ENCODE measurements around the gene TMCC1.
A peak's percentile ranks its signal among the peaks of the same experiment; 100 is the strongest.
"Not testable (repeated sequence)": the region's sequence is repeated elsewhere in the genome, so short reads cannot be mapped to it uniquely, and the experiment has no call there.

TMCC1 gene

DNA sequence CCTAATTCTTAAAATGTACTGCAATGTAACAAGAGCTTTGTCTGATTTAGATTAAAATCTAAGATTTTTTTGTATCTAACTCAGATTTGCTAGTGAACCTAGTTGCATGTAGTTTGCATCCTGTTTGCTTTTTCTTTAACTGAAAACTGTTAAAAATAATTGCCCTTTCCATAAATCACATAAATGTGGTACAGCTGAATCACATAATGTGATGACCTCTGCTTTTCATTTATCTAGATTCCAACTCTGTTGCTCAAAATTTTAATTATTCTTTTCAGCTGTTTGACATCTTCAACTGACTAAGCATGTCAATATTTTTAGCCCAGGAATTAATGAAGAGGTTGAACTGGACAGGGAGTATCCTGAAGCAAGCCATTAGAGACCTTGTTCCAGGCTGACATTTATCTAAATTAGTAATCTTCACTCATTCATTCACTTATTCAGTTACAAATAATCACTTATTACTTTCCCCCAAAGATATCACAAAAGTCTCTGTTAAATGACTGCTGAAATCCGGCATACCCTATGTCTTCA lies 185.1 kb downstream of the TMCC1 start:
- peak; percentile 31 for DNase-seq

DNA sequence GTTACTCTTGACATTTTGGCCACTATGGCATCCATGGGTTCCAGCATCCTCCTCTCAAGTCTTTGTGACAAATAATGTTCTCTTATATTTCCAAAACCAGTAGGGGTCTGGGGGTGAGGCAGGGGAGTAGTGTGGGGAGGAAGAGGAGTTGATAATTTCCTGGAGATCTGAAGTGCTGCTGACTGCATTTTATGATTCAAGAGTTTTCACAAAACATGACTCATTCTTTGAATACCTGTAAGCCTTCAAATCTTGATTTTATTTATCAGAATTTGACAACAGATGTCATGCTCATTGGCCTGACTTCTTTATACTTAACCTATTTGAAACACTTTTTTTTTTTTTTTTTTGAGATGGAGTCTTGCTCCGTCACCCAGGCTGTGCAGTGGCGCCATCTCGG lies 188.2 kb downstream of the TMCC1 start:
- DNase-seq, result no peak

DNA sequence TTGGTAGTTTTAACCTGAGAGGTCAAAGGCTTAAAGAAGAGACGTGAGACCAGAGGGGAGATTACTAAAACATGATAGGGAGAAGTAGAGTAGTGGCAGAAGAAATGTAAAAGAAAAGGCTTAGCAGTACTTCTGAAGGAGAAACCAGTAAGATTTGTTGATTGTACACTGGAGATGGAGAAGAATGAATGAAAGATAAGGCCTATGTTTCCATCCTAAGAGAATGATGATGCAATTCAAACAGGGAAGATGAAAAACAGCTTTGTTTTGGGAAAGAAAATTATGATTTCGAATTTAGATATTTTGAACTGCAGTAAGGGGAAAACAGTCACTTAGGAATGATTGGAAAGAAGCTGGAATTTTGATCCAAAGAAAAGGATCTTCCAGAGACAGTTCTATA lies 189.6 kb downstream of the TMCC1 start:
- no peak for DNase-seq

DNA sequence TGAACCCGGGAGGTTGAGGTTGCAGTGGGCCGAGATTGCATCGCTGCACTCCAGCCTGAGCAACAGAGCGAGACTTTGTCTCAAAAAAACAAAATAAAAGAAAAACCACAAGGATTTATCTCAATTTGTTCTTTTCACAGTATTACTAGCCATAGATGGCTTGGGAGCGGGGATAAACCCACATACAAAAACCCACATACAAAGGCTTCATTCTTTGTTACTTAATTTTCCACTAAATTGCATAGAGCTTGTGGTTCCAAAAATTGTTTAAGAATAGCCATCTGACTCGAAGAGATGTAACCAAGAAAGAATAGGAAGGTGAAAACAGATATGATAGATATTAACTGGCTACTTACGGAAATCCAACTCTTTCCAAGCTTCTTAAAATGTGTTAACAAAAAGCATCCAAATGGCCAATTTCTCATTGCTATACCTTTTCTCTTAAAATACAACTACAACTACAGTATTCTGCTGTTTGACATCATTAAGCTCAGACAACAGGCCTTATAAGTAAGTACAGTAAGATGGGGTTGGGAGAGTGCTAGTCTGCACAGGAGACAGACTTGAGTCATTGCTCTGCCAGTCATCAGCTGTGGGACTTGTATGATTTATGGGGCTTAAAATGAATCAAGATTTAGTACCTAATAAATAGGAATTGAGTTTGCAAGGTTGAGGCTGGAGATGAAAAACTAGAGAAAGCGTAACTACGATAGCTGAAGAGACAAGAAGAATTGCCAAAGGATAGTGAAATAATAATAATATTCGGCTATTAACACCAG lies 190.4 kb downstream of the TMCC1 start:
- DNase-seq, result peak; percentile 51

DNA sequence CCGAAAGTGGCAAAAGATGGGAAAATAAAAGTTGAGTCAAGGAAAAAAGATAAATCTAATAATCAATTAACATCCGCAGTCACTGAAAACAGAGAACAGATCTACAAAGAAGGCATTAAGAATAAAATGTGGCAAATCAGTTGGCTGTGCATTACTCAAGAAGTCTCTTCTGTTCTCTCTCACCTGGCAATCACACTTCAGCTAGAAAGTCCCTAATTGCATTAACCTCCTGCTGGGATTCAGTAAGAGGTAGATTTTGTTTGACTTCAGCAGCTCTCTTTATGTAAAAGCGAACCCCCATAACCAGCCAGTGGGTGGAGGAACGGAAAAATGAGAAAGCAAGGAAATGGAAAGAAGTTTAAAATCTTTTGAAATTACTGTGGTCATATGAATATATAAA lies 192.3 kb downstream of the TMCC1 start:
- DNase-seq, result no peak

DNA sequence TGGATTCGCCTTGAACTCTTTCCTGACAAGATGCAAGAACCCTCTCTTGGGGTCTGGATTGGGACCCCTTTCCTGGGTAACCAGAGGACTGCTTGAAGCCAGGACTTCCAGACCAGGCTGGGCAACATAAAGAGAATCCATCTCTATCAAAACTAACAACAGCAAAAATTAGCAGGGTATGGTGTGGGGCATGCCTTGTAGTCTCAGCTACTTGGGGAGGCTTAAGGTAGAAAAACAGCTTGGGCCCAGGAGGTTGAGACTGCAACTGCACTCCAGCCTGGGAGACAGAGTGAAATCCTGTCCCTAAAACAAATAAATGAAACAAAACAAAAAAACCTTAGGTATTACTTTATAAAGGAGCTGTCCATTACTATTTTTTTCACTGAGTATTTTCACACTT lies 193.9 kb downstream of the TMCC1 start:
- DNase-seq, result no peak

DNA sequence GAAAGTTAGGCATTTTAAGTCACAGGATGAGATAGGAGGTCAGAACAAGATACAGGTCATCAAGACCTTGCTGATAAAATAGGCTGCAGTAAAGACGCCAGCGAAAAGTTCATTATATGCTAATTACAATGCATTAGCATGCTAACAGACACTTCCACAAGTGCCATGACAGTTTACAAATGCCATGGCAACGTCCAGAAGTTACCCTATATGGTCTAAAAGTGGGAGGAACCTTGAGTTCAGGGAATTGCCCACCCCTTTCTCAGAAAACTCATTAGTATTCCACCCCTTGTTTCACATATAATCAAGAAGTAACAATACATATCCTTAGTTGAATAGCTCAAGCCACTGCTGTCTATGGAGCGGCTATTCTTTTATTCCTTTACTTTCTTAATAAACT lies 194.3 kb downstream of the TMCC1 start:
- no peak for DNase-seq

DNA sequence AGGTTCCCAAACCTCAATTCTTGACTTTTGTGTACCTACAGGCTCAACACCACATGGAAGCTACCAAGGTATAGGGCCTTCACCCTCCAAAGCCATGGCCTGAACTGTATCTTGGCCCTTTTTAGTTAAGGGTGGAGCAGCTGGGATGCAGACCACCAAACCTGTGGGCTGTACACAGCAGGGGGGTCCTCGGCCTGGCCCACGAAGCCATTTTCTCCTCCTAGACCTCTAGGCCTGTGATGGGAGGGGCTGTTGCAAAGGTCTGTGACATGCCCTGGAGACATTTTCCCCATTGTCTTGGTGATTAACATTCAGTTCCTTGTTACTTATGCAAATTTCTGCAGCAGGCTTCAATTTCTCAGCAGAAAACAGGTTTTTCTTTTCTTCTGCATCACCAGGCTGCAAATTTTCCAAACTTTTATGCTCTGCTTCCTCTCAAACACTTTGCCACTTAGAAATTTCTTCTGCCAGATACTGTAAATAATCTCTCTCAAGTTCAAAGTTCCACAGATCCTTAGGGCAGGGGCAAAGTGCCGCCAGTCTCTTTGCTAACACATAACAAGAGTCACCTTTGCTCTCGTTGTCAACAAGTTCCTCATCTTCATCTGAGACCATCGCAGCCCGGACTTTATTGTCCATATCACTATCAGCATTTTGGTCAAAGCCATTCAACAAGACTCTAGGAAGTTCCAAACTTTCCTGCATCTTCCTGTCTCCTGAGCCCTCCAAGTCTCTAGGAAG lies 196.1 kb downstream of the TMCC1 start:
- DNase-seq, result no peak

DNA sequence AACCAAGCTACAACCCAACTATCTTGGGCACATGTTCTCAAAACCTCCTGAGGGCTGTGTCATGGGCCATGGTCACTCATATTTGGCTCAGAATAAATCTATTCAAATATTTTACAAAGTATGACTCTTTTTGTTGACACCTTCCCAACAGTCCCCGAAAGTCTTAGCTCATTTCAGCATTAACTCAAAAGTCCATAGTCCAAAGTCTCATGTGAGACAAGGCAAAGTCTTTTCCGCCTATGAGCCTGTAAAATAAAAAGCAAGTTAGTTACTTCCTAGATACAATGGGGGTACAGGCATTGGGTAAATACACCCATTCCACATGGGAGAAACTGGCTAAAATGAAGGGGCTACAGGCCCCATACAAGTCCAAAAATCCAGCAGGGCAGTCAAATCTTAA lies 197.1 kb downstream of the TMCC1 start:
- not testable (repeated sequence) for DNase-seq

DNA sequence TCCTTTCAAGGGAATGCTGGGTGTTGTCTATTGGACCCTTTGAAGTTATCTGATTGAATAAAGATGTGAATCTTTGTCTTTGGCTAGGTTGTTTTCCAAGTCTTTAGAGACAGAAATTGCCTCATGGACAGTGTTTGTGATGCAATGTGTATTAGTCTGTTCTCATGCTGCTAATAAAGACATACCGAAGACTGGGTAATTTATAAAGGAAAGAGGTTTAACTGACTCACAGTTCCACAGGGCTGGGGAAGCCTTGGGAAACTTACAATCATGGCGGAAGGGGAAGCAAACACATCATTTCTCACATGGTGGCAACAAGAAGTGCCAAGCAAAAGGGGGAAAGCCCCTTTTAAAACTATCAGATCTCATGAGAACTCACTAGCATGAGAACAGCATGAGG lies 198.3 kb downstream of the TMCC1 start:
- DNase-seq, result peak; percentile 11

DNA sequence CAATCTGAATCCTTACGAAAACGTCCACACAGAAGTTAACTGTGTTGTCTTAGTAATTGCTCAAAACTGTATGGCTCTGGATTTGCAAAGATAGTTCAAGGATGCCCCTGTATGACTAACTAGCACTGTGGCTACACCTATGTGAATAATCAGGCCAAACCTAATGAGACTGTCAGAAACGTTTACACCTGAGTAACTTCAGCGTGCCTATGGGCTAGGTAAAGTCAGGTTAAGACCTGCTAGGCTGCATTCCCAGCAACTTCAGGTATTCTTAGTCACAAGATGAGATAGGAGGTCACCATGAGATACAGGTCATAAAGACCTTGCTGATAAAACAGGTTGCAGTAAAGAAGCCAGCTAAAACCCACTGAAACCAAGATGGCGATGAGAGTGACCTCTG lies 199.3 kb downstream of the TMCC1 start:
- DNase-seq, result no peak

DNA sequence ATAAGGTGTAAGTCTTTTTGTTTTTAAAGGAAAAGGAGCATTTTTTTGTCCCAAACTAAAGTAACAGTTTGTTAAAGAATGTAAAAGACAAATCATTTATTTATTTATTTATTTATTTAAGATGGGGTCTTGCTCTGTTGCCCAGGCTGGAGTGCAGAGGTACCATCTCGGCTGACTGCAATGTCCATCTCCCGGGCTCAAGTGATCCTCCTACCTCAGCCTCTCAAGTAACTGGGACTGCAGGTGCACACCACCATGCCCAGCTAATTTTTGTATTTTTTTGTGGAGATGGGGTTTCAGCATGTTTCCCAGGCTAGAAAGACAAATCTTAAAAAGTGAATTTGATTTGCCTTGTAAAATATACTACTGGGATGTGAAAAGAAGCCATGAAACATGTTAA lies 200.8 kb downstream of the TMCC1 start:
- DNase-seq, result no peak

DNA sequence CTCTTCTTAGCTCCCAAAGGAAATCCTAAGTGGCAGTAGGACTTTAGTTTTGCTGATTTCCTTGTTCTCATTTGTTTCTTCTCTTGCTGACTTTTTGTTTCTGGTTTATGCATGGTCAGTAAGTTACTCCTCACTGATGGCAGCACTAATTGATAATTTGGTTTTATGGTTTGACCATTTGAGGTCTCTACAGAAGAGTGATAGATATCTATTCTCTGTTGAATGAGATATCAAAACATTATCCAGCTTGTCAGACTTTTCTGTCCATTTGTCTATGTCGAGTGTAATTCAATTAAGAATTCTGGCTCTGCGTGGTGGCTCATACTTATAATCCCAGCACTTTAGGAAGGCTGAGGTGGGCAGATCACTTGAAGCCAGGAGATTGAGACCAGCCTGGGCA lies 202.5 kb downstream of the TMCC1 start:
- no peak for DNase-seq

DNA sequence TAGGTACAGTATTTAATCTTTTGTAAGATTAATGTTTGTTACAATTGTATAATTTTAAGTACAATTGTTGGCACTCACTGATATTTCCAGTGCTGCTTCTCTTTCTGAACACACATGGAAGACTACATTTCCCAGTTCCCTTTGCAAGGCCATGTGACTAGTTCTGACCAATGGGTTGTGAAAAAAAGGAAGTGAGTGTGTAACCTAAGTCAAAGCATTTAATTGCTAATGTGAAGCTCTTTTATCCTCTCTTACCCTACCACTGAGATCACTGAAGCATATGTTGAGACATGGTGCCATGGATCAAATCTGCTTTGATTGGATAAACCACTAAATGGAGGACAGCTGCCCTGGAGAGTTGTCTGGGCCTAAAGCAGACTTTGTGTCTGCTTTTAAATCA lies 203.1 kb downstream of the TMCC1 start:
- peak; percentile 67 for DNase-seq

DNA sequence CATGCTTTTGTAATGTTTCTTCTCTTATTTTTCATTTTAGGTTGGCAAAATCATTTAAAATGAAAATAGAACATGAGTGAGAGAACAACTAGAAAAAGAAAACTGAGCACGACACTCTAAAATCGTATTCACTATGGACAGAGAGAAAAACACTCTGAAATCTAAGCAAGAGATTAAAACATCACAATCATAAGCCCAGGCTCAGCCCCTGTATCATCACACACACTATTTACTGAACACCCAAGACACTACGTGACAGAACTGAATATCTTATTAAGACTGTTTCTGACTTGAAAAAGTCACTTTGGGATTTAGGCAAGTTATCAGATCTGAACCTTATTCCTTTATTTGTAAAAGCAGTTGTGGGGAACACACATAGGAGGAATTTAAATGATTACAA lies 204.5 kb downstream of the TMCC1 start:
- DNase-seq, result no peak

DNA sequence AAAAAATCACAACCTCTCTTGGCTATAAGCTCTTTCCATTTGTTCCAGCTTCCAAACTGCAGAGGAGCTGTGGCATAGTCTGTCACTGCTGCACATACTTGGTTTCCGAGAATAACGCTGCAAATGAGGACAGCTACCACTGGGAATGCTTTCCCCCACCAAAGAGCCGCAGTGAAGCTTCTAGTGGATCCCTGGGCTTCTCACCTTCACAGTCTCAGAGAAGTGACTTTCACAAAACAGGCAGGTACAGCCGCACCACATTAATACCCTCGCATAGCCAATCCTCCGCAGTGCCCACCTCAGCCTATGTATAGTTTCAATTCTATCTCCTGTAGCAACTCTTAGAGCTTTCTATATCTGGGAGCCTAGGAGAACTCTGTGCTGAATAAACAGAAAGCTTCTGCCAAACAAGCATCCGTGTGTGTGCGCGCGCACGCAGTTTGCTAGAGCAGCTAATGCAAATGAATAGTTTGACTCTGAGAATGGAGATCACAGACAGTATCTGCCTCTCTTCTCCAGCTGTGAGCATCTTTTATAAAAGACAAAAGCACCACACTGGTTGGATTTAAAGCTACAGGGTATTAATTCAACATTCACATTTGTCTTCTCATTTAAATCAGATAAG lies 205.1 kb downstream of the TMCC1 start:
- DNase-seq, result peak; percentile 30

DNA sequence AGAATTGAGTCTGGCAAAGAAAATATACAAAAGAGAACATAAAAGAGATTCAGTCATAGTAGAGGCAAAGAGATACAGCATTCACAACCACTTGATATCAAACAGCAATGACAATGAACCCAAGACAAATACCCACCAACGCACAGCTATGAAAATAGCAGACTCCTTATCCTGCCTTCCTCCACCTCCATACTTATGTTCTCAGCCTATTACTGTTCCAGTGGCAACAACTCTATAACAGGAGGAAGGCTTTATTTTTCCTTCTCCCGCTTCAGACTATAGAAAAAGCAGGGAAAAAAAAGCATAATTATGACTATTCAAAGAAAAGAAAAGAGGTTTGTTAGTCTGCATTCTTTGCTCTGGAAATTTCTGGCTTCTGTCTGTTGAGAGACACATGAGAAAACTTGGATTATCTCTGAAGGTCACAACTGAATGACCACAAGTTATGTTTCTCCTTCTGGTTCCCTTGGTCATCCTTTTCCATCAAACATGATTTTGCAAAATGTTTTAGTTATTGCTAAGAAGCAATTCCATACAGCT lies 205.9 kb downstream of the TMCC1 start:
- DNase-seq, result no peak

DNA sequence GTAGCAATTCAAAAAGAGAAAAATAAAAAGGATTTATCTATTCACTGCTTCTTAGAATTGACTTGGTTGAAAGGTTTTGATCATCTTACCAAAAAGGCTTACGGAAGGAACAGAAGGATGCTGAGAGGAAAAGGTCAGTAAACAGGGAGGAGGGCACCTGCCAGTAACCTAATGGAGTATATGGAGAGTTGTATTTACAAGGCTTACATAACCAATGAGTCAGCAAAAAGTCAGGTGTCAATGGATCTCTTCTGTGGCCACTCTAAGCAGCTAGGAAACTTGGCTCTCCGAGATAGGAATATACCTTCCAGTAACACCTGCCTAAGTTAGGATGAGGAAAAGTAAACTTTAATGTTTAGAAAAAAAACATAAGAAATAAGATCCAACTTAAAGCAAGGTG lies 206.6 kb downstream of the TMCC1 start:
- no peak for DNase-seq

DNA sequence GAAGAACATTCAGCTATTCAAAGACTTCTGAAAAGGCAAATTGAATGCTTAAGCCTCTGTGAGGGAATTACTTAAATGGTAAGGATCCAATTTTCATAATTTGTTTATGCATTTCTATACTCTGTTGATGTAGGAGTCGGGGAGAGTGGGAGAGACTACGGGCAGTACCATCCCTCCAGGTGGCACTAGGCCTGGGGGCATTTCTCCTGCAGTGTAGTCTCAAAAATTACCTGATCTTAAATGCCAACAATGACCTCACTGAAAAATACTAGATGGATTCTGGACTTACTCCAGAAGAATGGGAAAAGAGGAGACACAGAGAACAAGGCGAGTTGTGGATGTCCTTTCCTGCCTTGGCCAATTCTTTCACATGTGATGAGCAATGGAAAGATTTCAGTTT lies 209.2 kb downstream of the TMCC1 start:
- no peak for DNase-seq

DNA sequence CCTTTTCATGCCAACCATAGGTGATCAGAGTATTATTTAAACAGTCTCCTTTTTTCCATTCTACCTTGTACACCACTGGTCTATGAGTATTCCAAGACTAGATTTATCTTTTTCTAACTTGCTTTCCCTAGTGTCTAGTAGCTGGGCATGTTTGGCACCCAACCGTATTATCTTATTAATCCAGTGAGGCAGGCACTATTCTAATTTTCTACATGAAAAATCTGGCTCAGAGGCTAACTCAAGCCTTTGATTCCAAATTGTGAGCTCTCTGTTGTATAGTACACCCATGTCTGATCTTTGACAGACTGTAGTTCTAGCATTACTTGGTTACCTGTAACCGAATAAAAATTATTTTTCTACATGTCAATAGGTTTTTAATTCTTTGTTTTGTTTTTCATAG lies 210.3 kb downstream of the TMCC1 start:
- DNase-seq, result no peak

DNA sequence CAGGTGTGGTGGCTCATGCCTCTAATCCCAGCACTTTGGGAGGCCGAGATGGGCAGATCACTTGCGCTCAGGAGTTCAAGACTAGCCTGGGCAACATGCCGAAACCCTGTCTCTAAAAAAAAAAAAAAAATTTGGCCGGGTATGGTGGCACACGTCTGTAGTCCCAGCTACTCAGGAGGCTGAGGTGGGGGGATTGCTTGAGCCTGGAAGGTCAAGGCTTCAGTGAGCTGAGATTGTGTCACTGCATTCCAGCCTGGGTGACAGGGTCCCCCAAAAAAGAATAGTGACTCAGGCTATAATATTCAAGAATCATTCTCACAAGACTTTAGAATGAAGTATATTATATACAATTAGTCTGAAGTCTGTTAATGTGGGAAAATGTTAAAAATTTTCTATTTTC lies 216.5 kb downstream of the TMCC1 start:
- DNase-seq, result no peak

DNA sequence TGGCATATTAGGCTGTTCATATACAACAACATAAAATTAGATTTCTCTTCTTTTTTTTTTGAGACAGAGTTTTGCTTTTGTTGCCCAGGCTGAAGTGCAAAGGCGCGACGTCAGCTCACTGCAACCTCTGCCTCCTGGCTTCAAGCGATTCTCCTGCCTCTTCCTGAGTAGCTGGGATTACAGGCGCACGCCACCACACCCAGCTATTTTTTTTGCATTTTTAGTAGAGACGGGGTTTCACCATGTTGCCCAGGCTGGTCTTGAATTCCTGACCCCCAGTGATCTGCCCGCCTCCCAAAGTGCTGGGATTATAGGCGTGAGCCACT lies 218.8 kb downstream of the TMCC1 start:
- not testable (repeated sequence) for DNase-seq

DNA sequence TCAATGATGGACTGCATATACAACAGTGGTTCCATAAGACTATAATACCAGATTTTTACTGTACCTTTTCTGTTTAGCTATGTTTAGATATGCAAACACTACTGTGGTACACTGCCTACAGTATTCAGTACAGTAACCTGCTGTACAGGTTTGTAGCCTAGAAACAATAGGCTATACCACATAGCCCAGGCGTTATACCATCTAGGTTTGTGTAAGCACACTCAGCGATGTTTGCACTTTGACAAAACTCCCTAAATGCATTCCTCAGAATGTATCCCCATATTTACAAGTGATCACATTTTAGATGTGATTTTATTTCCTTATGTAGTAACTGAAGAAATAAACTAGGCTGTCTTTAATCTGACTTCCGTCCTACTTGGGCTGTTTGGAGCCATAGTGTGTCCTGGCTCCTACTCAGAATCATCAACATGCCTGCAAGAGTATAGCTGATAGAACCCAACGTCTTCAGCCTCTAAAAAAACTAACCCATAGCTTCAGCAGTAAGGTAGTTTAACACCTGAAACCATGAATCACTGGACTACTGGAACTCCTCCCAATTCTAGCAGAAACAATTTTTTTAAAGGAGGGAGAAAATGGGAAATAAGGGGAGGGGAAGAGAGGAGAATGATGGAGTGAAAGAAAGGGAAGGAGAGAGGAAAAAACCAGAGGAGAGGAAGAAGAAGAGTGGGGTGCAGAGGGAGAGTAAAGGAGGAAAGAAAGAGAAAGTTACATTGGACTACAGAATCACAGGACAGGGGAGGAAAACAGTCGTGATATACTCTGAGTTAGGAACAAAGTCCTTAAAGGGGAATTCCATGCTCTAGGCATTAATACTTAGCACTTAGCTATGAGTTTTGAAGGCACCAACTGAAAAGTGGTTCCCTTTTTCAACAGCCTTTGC lies 219.4 kb downstream of the TMCC1 start:
- DNase-seq, result no peak

Data from fibroblast of skin of right quadriceps (primary cell).